ENCODE results near the gene LCN12. TPM values are rescaled to one million over a fixed set of nuclear protein-coding genes. Genes with fewer than 3 reads are reported as not detected.

The LCN12 gene
- total RNA-seq, 1 donor from 2014 or later, result 1.5 TPM

GRCh38 chr9:136916330-136917184, 35.5 kb upstream of the LCN12 start:
- H3K27ac Mint-ChIP-seq (ENCODE audit: unreplicated experiment), result no peak overlapping the region
- no peaks in the 10 kb centered on the region for H3K9me3 Mint-ChIP-seq (ENCODE audit: unreplicated experiment)
- peak overlapping the region; percentile 44 for H3K4me3 Mint-ChIP-seq (ENCODE audit: unreplicated experiment)
- no peaks in the 10 kb centered on the region for H3K4me1 Mint-ChIP-seq (ENCODE audit: unreplicated experiment)
- DNase-seq (ENCODE audit: low spot score), result no peak
- TF ChIP-seq, protein P1, sequence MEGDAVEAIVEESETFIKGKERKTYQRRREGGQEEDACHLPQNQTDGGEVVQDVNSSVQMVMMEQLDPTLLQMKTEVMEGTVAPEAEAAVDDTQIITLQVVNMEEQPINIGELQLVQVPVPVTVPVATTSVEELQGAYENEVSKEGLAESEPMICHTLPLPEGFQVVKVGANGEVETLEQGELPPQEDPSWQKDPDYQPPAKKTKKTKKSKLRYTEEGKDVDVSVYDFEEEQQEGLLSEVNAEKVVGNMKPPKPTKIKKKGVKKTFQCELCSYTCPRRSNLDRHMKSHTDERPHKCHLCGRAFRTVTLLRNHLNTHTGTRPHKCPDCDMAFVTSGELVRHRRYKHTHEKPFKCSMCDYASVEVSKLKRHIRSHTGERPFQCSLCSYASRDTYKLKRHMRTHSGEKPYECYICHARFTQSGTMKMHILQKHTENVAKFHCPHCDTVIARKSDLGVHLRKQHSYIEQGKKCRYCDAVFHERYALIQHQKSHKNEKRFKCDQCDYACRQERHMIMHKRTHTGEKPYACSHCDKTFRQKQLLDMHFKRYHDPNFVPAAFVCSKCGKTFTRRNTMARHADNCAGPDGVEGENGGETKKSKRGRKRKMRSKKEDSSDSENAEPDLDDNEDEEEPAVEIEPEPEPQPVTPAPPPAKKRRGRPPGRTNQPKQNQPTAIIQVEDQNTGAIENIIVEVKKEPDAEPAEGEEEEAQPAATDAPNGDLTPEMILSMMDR (IDR thresholded peaks at IDR 0.05; ENCODE audit: unreplicated experiment), result no peak
- H3K36me3 Mint-ChIP-seq (ENCODE audit: low read depth, unreplicated experiment), result peaks cover 19% of the 10 kb centered on the region
- peaks cover 11% of the 10 kb centered on the region for H3K27me3 Mint-ChIP-seq (ENCODE audit: unreplicated experiment)

DNA sequence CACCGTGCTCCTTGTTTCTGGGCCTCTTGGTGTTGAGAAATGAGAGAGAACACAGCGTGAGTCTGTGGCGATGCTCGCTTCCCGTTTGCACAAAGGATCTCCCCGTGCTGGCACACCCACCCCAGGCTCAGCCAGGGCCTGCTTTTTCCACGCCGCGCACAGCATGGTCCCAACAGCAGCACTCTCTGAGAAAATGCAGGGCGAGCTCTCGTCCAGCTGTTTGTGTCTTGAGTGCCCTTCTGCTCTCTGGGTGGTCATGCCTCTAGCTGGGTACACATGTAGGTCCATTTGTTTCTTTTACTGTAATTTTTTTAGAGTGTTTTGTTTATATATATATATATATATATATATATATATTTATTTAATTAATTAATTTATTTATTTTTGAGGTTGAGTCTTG, 34.2 kb upstream of the LCN12 start:
- peaks cover 11% of the 10 kb centered on the region for H3K27me3 Mint-ChIP-seq (ENCODE audit: unreplicated experiment)
- H3K9me3 Mint-ChIP-seq (ENCODE audit: unreplicated experiment), result no peaks in the 10 kb centered on the region

DNA sequence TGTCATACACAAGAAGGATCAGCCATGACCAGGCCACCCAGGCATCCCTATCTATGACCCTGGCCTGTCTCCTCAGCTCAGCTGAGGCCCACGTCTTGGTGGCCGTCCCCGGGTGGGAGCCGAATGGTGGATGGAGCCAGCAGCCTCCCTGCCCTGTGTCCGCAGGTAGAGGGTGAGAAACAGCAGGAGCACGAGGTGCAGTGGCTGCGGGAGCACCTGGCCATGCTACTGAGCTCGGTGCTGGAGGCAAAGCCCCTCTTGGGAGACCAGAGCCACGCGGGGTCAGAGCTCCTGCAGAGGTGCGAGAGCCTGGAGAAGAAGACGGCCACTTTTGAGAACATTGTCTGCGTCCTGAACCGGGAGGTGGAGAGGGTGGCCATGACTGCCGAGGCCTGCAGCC, 32.0 kb upstream of the LCN12 start:
- Mint-ChIP-seq H3K4me1 (ENCODE audit: unreplicated experiment) (no peaks in the 10 kb centered on the region), H3K4me3 (ENCODE audit: unreplicated experiment) (peak overlapping the region; percentile 25), H3K27ac (ENCODE audit: unreplicated experiment) (no peak overlapping the region), H3K9me3 (ENCODE audit: unreplicated experiment) (no peaks in the 10 kb centered on the region), H3K36me3 (ENCODE audit: low read depth, unreplicated experiment) (peaks cover 18% of the 10 kb centered on the region), H3K27me3 (ENCODE audit: unreplicated experiment) (peaks cover 9% of the 10 kb centered on the region)
- no peak for DNase-seq (ENCODE audit: low spot score)
- TF ChIP-seq, protein P1 (IDR thresholded peaks at IDR 0.05; ENCODE audit: unreplicated experiment), result no peak

More for the DNA sequence above, 34.2 kb upstream of the LCN12 start:
- no peak overlapping the region for H3K27ac Mint-ChIP-seq (ENCODE audit: unreplicated experiment)
- H3K4me1 Mint-ChIP-seq (ENCODE audit: unreplicated experiment), result no peaks in the 10 kb centered on the region
- DNase-seq (ENCODE audit: low spot score), result no peak
- no peak overlapping the region for H3K4me3 Mint-ChIP-seq (ENCODE audit: unreplicated experiment)
- TF ChIP-seq, protein P1 (IDR thresholded peaks at IDR 0.05; ENCODE audit: unreplicated experiment), result no peak
- H3K36me3 Mint-ChIP-seq (ENCODE audit: low read depth, unreplicated experiment), result peaks cover 19% of the 10 kb centered on the region

DNA sequence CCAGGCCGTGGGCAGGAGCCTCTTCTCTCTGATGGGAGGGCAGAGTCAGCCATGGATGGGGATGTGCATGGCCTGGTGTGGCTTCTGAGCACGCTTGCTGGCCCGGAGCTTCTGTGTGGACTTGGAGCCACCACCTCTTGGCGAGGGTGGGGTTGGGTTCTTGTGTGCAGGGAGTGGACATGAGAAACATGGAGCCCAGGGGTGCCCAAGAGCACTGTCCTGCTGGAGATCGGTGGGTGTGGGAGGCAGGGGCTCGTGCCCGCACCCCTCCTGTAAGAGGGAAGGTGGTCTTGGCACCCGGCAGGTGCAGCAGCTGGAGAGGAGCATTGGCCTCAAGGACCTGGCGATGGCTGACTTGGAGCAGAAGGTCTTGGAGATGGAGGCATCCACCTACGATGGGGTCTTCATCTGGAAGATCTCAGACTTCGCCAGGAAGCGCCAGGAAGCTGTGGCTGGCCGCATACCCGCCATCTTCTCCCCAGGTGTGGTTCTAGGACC, 31.3 kb upstream of the LCN12 start:
- Mint-ChIP-seq H3K9me3 (ENCODE audit: unreplicated experiment) (no peaks in the 10 kb centered on the region), H3K4me1 (ENCODE audit: unreplicated experiment) (no peaks in the 10 kb centered on the region), H3K27me3 (ENCODE audit: unreplicated experiment) (peaks cover 8% of the 10 kb centered on the region), H3K27ac (ENCODE audit: unreplicated experiment) (no peak overlapping the region), H3K36me3 (ENCODE audit: low read depth, unreplicated experiment) (peaks cover 20% of the 10 kb centered on the region), H3K4me3 (ENCODE audit: unreplicated experiment) (no peak overlapping the region)
- TF ChIP-seq, protein P1 (IDR thresholded peaks at IDR 0.05; ENCODE audit: unreplicated experiment), result no peak
- DNase-seq (ENCODE audit: low spot score), result no peak

GRCh38 chr9:136921307-136921706, 30.8 kb upstream of the LCN12 start:
- Mint-ChIP-seq H3K27ac (ENCODE audit: unreplicated experiment) (no peak overlapping the region), H3K4me3 (ENCODE audit: unreplicated experiment) (no peak overlapping the region), H3K36me3 (ENCODE audit: low read depth, unreplicated experiment) (peaks cover 15% of the 10 kb centered on the region), H3K27me3 (ENCODE audit: unreplicated experiment) (peaks cover 8% of the 10 kb centered on the region), H3K9me3 (ENCODE audit: unreplicated experiment) (no peaks in the 10 kb centered on the region), H3K4me1 (ENCODE audit: unreplicated experiment) (no peaks in the 10 kb centered on the region)
- TF ChIP-seq, protein P1 (IDR thresholded peaks at IDR 0.05; ENCODE audit: unreplicated experiment), result no peak
- no peak for DNase-seq (ENCODE audit: low spot score)

Measured in endothelial cell (in vitro differentiated cells).